HUES64 (cell line): Measurements from ENCODE around the gene SLC39A13.

Source experiments
- H3K27ac ChIP-seq: 2 replicates; pipeline ENCODE4 v1.7.0; 2013; ENCODE audit warnings: low read depth, low read length, inconsistent platforms
- H3K27me3 ChIP-seq: 2 replicates; pipeline ENCODE4 v1.6.1; 2013; ENCODE audit warnings: mild to moderate bottlenecking, low read length; ENCODE audit not compliant: insufficient read depth
- H3K36me3 ChIP-seq: 2 replicates; pipeline ENCODE4 v1.6.1; 2013; ENCODE audit warnings: mild to moderate bottlenecking, low read length; ENCODE audit not compliant: insufficient read depth
- H3K4me1 ChIP-seq: 2 replicates; pipeline ENCODE4 v1.6.1; 2013; ENCODE audit warnings: mild to moderate bottlenecking, low read length, moderate library complexity; ENCODE audit not compliant: insufficient read depth
- H3K4me3 ChIP-seq: 2 replicates; pipeline ENCODE4 v1.5.1; 2013; ENCODE audit warnings: mild to moderate bottlenecking, low read length, moderate library complexity
- H3K9ac ChIP-seq: 2 replicates; pipeline ENCODE4 v1.6.1; 2013; ENCODE audit warnings: mild to moderate bottlenecking, low read depth, low read length
- H3K9me3 ChIP-seq: 2 replicates; pipeline ENCODE4 v1.6.1; 2013; ENCODE audit warnings: low read depth, low read length; ENCODE audit not compliant: insufficient read depth
- WGBS: fragments of 150-250, 120-280 bp; methylation state at CpG from one replicate; pipeline ENCODE4 v1.1.7; 2013; ENCODE audit warnings: missing lambda C conversion rate; 5-methylcytosine and 5-hydroxymethylcytosine counted together

SLC39A13 gene

GRCh38 chr11:47384498-47384897 lies 23.9 kb upstream of the SLC39A13 start:
- Histone ChIP-seq H3K4me3 (no peak overlapping the region), H3K27me3 (no peaks in the 10 kb centered on the region), H3K9ac (no peak overlapping the region), H3K9me3 (no peaks in the 10 kb centered on the region), H3K36me3 (no peaks in the 10 kb centered on the region), H3K27ac (no peak overlapping the region), H3K4me1 (no peaks in the 10 kb centered on the region)
- WGBS = 97% methylated on average over 3 of the region's 4 CpGs

- Histone ChIP-seq H3K27ac (no peak overlapping the region), H3K4me3 (no peak overlapping the region), H3K9ac (no peak overlapping the region), H3K9me3 (no peaks in the 10 kb centered on the region), H3K36me3 (no peaks in the 10 kb centered on the region), H3K27me3 (no peaks in the 10 kb centered on the region), H3K4me1 (no peaks in the 10 kb centered on the region)
- 81% methylated on average over 13 of the region's 13 CpGs for WGBS
Measured at GRCh38 chr11:47387944-47388696, 20.3 kb upstream of the SLC39A13 start.

DNA sequence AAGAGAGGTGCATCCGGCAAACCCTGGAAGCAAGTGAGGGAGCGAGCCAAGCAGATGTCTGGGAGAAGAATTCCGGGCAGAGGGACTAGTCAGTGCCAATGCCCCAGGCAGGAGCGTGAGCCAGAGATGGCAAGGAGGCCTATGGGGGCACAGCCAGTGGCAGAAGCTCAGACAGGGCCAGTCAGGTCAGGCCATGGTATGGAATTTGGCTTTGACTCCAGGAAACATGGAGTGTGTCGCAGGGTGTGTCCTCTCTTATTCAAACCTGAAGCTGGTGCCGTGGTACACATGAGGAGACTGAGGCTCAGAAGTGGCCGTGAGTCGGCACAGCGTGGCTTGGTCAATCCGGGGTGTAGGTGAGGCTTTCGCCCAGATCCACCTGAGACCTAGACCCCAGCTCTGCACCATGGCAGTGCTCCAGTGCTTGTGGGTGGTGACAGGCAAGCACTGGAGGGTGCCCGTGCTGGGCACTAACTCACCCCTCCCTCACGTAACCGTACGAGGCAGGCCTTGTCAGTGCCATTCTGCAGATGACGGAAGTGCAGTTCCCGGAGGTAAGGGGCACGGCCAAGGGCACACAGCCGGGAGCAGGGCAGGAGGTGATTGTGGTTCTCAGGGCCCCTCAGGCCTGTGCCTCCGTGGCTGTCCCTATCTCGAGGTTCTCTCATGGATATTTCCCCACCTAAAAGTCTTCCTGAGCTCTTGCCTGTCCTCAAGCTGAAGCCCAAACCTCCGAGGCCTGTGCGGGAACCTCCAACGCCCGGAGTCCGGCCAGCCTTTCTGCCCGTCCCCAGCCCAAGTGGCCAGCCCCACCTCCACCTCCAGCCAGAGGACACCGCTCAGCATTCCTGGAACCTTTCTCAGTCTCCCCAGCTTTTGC lies 19.5 kb upstream of the SLC39A13 start:
- Histone ChIP-seq H3K9ac (no peak overlapping the region), H3K27me3 (no peaks in the 10 kb centered on the region), H3K4me3 (no peak overlapping the region), H3K9me3 (no peaks in the 10 kb centered on the region), H3K4me1 (no peaks in the 10 kb centered on the region), H3K27ac (no peak overlapping the region), H3K36me3 (no peaks in the 10 kb centered on the region)
- WGBS = 92% methylated on average over 28 of the region's 28 CpGs

DNA sequence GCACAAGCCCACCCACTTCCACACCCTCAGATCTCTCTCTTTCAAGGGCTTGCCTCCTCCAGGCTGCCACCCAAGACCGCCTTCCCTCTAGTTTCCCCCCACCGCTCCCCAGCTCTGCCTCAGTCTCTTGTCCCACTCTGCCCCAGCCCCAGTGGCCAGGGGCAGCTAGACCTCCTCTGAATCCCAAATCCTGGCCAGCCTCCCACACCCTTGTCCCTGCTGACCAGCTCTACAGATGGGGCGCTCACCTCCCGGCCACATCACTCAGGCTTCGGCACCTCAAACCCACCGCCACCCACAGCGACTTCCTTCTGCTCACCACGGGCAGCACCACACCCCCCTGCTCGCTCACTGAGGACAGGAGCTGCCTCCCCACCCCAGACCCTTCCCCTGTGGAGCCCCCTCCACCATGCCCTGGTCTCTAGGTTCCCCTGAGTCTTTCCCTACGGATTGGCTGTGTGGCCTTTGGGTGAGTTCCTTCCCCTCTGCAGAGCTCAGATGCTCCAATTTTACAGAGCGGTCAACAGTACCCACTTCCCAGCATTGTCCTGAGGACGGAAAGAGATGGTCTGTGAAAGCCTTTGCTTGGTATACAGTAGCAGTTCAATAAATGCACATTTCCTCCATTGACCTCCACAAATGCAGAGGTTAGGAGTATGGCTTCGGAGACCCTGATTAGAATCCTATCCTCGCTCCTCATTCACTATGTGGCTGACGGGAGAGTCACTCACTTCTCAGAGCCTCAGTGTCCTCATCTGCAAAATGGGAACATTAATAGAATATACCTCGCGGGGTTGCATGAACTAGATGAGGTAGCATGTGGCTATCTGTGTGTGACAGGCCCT lies 18.6 kb upstream of the SLC39A13 start:
- no peak overlapping the region for H3K4me3 ChIP-seq
- WGBS = 94% methylated on average over 17 of the region's 17 CpGs
- H3K36me3 ChIP-seq = no peaks in the 10 kb centered on the region
- H3K9ac ChIP-seq = no peak overlapping the region
- no peaks in the 10 kb centered on the region for H3K9me3 ChIP-seq
- no peak overlapping the region for H3K27ac ChIP-seq
- no peaks in the 10 kb centered on the region for H3K27me3 ChIP-seq
- no peaks in the 10 kb centered on the region for H3K4me1 ChIP-seq

DNA sequence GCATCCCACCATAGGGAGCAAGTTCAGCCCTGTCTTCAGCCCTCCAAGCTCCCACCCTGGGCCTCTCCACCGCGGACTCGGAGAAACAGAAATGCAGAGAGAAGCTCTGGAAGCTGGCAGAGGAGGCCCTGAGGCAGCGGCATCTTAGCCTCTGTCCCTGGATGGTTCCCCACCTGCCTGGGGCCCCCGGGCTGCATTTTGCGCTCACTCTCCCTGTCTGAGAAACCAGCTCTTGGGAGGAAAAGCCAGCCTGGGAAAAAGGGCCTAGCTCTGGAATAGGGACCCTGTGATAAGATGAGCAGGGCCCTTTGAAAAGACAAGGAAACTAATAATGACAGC lies 18.0 kb upstream of the SLC39A13 start:
- Histone ChIP-seq H3K4me1 (no peaks in the 10 kb centered on the region), H3K27ac (no peak overlapping the region), H3K27me3 (no peaks in the 10 kb centered on the region), H3K36me3 (no peaks in the 10 kb centered on the region), H3K4me3 (no peak overlapping the region), H3K9ac (no peak overlapping the region), H3K9me3 (no peaks in the 10 kb centered on the region)
- 95% methylated on average over 6 of the region's 6 CpGs for WGBS

DNA sequence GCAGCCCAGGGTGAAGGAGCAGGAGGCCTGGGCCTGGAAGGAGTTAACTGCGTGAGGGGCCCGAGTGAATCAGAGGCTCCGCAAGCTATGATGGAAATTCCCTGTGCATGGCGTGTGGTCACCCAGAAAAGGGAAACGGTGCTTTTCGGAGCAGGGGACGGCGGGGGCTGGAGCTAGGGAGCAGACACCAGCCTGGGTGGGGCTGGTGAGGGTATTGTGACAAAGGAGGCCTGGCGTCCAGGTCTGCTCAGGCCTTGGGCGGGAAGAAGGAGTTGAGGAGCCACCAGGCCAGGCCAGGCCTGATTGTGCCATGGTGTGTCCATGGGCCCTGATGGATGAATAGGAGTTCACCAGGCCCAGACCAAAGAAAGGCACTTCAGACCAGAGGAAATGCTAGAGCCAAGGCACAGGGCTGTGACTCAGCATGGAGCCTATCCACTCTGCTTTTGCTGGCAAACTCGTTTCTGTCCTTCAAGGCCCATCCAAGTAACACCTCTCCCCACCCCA lies 17.3 kb upstream of the SLC39A13 start:
- H3K4me3 ChIP-seq = no peak overlapping the region
- 88% methylated on average over 11 of the region's 11 CpGs for WGBS
- H3K4me1 ChIP-seq = no peaks in the 10 kb centered on the region
- no peaks in the 10 kb centered on the region for H3K27me3 ChIP-seq
- H3K27ac ChIP-seq = no peak overlapping the region
- H3K9me3 ChIP-seq = no peaks in the 10 kb centered on the region
- H3K36me3 ChIP-seq = no peaks in the 10 kb centered on the region
- H3K9ac ChIP-seq = no peak overlapping the region

DNA sequence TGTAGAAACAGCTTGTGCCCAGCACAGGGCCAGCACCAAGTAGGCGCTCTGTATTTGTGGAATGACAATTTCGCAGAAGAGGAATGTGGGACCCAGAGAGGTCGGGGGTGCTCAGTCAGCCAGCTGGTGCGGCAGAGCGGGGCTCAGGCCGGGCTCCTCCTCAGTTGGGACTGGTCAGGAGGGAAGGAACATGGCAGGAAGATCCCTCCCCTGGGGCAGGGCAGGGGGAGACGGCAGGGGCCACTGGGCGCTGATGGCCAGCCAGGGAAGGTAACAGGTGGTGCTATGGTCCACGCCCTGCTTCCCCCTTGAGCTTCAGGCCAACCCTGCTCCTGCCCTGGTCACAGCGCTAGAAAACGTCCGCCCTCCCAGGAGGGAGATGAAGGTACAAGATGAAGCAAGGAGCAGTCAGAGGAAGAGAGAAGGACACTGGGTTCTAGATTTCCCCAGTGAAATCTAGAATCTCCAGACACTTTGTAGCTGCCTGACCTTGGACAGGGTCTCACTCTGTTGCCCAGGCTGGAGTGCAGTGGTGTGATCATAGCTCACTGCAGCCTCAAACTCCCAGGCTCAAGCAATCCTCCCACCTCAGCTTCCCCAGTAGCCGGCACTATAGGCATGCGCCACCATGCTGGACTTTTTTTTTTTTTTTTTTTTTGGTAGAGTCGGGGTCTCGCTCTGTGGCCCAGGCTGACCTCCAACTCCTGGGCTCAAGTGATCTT lies 16.5 kb upstream of the SLC39A13 start:
- Histone ChIP-seq H3K36me3 (no peaks in the 10 kb centered on the region), H3K9me3 (no peaks in the 10 kb centered on the region), H3K27me3 (no peaks in the 10 kb centered on the region), H3K9ac (no peak overlapping the region), H3K27ac (no peak overlapping the region), H3K4me1 (no peaks in the 10 kb centered on the region), H3K4me3 (no peak overlapping the region)
- 94% methylated on average over 16 of the region's 16 CpGs for WGBS

- H3K4me3 ChIP-seq = no peak overlapping the region
- no peaks in the 10 kb centered on the region for H3K4me1 ChIP-seq
- no peaks in the 10 kb centered on the region for H3K27me3 ChIP-seq
- WGBS = 93% methylated on average over 14 of the region's 14 CpGs
- H3K27ac ChIP-seq = no peak overlapping the region
- no peaks in the 10 kb centered on the region for H3K36me3 ChIP-seq
- H3K9ac ChIP-seq = no peak overlapping the region
- H3K9me3 ChIP-seq = no peaks in the 10 kb centered on the region
Measured at GRCh38 chr11:47392546-47393162, 15.7 kb upstream of the SLC39A13 start.

- 88% methylated on average over 20 of the region's 20 CpGs for WGBS
- Histone ChIP-seq H3K4me3 (no peak overlapping the region), H3K9ac (no peak overlapping the region), H3K27me3 (no peaks in the 10 kb centered on the region), H3K4me1 (0 out of 2 replicates have a peak, but pooled peaks cover 3% of the 10 kb centered on the region), H3K36me3 (no peaks in the 10 kb centered on the region), H3K27ac (no peak overlapping the region), H3K9me3 (no peaks in the 10 kb centered on the region)
Measured at GRCh38 chr11:47393163-47394049, 15.0 kb upstream of the SLC39A13 start.

- WGBS = 95% methylated on average over 9 of the region's 9 CpGs
- Histone ChIP-seq H3K9ac (no peak overlapping the region), H3K36me3 (no peaks in the 10 kb centered on the region), H3K27me3 (no peaks in the 10 kb centered on the region), H3K4me1 (0 out of 2 replicates have a peak, but pooled peaks cover 3% of the 10 kb centered on the region), H3K27ac (no peak overlapping the region), H3K9me3 (no peaks in the 10 kb centered on the region), H3K4me3 (no peak overlapping the region)
Measured at GRCh38 chr11:47394050-47394321, 14.4 kb upstream of the SLC39A13 start.
